Right renal pelvis (tissue), 4 donors: ENCODE data around the gene B3GALT4. TPM values are rescaled to one million over a fixed set of nuclear protein-coding genes. Genes with fewer than 3 reads are reported as not detected.
A peak's percentile ranks its signal among the peaks of the same experiment; 100 is the strongest.
"Not testable (repeated sequence)": the region's sequence is repeated elsewhere in the genome, so short reads cannot be mapped to it uniquely, and the experiment has no call there.

Source experiments
- DNase-seq, 4 donors: peaks; one replicate each; pipeline ENCODE4 v3.0.0-alpha.2; 2013; ENCODE audit warnings: low read depth in 4 of 4, low spot score in 3 of 4, missing footprints in 1 of 4
- polyA plus RNA-seq, 4 donors: library from polyadenylated mRNA; unstranded; fragments of 120-200 nt; gene quantifications; one replicate each; pipeline ENCODE4 v1.2.1, GENCODE V29; 2013; ENCODE audit not compliant: insufficient read length in 4 of 4

B3GALT4 gene
- polyA plus RNA-seq, 4 donors: 4.2 to 5.8 (median 4.6) TPM

DNA sequence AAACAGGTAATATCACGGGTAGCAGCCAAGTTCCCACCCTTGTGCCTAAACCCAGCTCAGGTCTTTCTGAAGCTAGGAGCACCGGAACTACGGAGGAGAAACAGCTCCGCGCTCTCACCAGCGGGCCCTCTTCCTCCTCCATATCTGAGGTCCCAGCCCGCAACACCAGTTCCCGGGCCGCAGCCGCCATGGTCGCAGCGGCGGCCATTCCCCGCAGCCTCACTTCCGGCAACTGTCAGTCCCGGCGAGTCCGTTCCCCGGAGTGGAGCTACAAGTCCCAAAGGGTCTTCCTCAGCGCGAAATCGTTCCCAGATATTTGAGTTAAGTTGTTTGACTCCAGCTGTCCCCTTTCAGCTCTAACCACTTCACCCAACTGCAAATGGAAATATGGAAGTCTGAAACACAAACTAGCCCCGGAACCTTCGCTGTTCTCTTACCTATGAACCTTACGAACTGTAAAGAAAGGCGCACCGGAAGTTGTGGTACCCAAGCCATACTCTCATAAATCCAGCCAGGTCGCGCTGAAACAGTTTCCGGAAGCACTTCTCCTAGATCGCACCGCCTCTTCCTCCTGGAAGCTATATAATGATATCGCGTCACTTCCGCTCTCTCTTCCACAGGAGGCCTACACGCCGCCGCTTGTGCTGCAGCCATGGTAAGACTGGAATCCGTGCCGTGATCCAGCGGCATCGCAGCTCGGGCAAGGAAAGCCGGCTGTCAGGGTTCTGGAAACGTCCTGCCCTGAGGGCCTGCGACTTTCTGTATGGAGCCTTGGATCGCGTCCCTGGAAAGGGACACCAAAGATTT is 5.3 kb upstream of the B3GALT4 start, which contains the start of the genes RPS18 and VPS52:
RPS18 (plus strand) TSS at position 608 of the 807 bp plus-strand sequence; CDS start at position 653, 45 bp downstream.
VPS52 (minus strand) TSS at position 409 of the 807 bp plus-strand sequence; CDS start at position 208, 201 bp downstream.
- DNase-seq: peak; percentile 93 to 99 (median 98)

GRCh38 chr6:33272275-33273128 is 4.4 kb upstream of the B3GALT4 start:
- DNase-seq: no peak

- DNase-seq: no peak
Observed at GRCh38 chr6:33273129-33273923, 3.6 kb upstream of the B3GALT4 start.

DNA sequence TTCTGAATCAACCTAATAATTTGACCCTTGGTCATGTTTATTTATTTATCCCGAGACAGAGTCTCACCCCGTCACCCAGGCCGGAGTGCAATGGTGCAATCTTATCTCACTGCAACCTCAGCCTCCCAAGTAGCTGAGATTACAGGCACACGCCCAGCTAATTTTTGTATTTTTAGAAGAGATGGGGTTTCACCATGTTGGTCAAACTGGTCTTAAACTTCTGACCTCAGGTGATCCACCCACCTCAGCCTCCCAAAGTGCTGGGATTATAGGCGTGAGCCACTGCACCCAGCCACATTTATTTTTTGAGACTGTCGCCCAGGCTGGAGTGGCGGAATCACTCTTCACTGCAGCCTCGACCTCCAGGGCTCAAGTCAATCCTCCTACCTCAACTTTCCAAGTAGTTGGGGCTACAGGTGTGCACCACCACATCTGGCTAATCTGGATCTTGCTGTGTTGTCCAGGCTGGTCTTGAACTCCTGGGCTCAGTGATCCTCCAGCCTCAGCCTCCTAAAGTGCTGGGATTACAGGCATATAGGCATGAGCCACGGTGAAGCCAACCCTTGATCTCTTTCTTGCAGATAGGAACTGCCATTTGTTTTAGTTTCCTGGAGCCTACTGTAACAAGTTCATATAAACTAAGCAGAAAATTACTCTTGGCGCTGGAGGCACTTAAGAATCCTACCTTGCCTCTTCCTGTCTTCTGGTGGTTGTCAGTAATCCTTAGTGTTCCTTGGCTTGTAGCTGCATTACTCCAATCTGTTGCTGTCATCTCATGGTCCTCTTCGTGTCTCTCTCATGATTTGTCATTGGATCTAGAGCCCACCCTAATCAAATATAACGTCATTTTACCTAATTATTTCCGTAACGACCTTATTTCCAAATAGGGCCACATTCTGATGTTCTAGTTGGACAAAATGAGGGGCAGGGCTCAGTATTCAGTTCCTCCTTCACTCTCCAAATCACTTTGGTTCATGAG is 2.7 kb upstream of the B3GALT4 start:
- DNase-seq: no peak

GRCh38 chr6:33275795-33276580 is 935 bp upstream of the B3GALT4 start:
- not testable (repeated sequence) for DNase-seq

- DNase-seq: no peak
Observed at GRCh38 chr6:33276581-33276863, 401 bp upstream of the B3GALT4 start.

DNA sequence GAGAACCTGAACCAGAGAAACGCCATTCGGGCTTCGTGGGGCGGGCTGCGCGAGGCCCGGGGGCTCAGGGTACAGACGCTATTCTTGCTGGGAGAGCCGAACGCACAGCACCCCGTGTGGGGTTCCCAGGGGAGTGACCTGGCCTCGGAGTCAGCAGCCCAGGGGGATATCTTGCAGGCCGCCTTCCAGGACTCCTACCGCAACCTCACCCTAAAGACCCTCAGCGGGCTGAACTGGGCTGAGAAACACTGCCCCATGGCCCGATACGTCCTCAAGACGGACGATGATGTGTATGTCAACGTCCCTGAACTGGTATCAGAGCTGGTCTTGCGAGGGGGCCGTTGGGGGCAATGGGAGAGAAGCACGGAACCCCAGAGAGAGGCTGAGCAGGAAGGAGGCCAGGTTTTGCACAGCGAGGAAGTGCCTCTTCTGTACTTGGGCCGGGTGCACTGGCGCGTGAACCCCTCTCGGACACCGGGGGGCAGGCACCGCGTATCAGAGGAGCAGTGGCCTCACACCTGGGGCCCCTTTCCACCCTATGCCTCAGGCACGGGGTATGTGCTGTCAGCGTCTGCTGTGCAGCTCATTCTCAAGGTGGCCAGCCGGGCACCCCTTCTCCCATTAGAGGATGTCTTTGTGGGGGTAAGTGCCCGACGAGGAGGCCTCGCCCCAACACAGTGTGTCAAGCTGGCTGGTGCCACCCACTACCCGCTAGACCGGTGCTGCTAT is 904 bp downstream of the B3GALT4 start:
- DNase-seq: no peak

DNA sequence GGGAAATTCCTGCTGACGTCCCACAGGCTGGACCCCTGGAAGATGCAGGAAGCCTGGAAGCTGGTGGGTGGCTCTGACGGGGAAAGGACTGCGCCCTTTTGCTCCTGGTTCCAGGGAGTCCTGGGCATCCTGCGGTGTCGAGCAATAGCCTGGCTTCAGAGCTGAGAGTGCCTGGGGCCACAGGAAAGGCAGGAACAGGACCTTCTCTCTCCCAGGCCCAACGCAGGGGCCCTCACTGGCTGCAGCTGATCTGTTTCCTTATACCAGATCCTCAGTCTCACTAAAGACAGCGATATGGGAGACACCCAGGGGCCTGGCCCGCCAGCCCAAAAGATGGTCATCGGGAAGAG is 1.4 kb downstream of the B3GALT4 start:
- DNase-seq: no peak

DNA sequence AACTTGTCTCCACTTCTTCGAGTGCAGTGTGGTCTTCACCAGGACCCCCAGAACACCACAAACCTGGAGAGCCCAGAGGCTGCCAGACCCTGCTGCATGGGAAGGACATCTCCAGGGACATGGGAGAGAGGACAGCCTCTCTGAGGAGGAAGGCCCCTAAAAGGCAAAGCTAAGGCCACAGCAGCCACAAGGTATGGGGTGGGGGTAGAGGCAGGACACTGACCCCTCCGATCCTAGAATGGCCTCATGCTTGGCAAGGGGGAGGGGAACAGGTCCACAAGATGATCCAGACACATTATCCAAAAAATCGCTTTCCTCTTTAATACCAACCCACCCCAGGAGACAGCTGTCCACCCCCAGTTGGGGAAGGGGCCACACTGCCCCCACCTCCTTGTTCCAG is 1.9 kb downstream of the B3GALT4 start:
- DNase-seq: no peak

GRCh38 chr6:33279257-33279695 is 2.4 kb downstream of the B3GALT4 start:
- no peak for DNase-seq

DNA sequence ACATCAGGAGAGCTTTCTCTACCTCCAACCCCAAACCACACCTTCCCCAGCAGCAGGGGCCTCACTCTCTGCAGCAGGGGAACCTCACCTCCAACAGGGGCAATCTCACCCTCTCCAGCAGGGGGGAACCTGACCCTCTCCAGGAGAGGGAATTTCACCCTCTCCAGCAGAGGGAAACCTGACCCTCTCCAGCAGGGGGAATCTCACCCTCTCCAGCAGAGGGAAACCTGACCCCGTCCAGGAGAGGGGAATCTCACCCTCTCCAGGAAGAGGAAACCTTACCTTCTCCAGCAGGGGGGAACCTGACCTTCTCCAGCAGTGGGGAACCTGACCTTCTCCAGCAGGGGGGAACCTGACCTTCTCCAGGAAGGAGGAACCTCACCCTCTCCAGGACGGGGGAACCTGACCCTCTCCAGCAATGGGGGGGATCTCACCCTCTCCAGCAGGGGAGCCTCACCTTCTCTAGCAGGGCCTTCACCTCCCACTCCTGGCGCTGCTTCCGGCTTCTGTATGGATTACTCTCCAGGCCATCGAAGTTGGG is 3.1 kb downstream of the B3GALT4 start:
- DNase-seq: no peak

DNA sequence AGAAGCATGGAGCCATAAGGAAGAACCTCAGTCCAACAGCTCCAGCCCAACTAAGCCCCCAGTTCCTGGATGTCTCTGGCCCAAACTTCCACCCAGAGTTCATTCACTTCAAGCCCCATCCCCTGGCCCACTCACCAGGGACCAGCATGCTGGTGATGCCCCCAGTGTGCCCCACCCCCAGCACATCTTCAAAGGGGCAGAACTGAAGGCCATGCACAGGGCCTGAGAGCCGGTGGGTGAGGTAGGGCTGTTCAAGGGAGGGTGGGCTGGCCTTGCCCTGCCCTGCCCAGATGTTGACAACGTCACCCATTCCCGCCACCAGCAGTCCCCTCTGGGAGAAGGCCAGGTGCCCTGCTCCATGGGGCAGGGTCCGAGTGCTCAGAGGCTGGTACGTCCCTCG is 3.6 kb downstream of the B3GALT4 start:
- DNase-seq: no peak

GRCh38 chr6:33285214-33285613 is 8.3 kb downstream of the B3GALT4 start:
- DNase-seq: not testable (repeated sequence)

GRCh38 chr6:33286946-33287914 is 10.3 kb downstream of the B3GALT4 start:
- DNase-seq: no peak

GRCh38 chr6:33288141-33288920 is 11.4 kb downstream of the B3GALT4 start:
- DNase-seq: no peak
